ENCODE data around the gene CSF2RB.

Gene CSF2RB

DNA sequence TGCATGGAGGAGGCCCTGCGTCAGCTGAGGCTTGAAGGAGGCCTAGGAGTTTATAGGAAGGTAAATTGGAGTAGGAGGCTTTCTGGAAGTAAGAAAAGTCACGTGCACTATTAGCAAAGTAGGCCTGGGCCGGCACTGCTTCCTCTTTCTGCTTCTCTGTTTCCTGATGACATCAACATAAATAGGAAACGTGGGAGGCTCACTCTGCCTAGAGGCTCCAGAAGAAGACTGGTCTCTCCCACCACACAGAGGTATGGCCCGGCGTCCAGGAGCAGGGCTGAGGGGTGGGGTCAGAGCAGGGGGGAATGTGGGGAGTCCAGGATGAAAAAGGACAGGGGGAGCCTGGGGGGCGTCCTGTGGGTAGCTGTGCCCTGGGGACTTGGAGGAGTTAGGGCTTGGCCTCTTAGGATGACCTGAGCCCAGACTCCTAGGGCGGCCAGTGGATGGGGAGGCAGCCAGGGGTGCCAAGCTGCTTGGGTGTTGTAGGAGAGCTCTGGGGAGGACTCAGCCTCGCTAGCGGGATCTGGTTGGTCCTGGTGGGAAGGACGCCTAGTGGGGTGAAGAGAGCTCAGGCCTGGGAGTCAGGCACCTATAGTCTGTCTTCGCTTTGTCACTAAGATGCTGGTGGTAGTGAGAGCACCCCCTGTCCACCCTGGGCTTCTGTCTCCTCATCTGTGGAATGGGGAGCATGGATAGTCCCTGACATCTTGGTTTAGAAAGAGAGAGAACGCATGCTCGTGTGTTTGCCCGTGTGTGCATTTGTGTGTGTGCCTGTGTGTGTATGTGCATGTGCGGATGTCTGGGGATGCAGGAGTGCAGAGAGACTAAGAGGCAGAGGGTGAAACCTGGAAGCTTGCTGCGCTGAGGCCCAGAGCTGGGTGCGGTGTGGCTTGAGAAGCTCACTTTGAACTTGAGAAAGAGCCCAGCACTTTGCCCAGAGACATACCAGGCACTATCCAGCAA is at the start of gene CSF2RB:
Gene CSF2RB (plus strand): TSS at position 202 of the 963 bp plus-strand sequence. CDS start 8,580 bp downstream, outside the sequence.
- peak; percentile 91 to 96 (median 94) for DNase-seq

DNA sequence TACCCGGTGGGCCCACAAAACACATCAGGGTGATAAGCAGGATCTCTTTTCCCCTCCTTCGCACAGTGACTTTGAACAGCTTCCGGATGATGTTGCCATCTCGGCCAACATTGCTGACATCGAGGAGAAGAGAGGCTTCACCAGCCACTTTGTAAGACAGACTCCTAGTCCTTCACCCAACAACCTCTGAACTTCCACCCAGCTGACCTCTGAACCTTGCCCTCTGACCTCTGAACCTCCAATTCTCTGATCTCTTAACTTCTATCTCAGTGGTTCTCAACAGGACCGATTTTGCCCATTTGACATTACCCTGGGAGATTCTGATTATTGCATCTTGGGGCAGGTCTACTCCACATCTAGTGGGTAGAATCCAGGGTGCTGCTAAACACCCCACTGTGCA is 49.4 kb upstream of the CSF2RB start:
- DNase-seq, result no peak

DNA sequence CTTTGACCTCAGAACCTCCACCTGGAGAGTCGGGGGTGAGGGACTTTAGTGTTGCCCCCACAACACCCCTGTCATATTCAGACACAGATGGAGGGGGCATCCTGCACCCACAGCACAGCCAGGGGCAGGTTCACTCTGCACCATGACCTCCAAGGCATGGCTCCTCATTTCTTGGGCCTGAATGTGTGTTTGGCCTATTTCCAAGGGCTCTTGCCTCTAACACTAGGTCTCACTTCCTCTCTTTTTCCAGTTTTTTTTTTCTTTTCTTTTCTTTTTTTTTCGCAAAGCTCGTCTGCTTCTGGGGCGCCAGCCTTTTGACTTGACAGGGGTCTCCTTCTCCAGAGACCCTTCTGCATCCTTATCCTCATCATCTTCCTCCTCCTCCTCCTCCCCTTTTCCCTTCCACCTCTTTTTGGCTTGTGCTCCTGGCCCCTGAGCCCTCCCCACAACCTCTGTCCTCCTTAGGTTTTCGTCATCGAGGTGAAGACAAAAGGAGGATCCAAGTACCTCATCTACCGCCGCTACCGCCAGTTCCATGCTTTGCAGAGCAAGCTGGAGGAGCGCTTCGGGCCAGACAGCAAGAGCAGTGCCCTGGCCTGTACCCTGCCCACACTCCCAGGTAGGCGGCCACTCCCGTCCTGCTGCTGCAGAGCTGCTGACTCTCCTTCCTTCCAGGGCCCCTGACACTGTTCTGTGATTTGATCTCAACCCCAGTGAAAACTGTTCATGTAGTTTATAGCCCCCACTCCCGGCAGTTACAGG is 48.8 kb upstream of the CSF2RB start:
- DNase-seq, result peak in 2 of 3 donors; percentile 49 to 60

DNA sequence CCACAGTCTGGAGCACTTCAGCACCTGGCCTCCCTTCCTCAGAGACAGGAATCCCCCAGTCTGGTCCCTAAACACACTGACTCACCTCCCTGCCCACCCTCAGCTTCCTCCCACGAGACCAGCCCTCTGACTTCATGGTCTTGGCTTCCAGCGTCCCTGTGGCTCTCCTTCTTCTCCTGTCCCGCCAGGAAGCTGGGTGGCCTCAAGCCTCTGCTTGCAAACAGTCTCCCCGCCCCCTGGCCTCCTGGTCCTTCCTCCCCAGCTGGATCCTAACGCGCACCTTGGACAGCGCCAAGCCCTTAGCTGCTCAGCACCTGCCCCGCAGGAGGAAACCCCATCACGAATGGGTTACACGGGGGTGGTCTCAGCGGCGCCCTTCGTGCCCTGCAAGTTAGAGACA is 48.1 kb upstream of the CSF2RB start:
- peak; percentile 66 to 83 (median 81) for DNase-seq

DNA sequence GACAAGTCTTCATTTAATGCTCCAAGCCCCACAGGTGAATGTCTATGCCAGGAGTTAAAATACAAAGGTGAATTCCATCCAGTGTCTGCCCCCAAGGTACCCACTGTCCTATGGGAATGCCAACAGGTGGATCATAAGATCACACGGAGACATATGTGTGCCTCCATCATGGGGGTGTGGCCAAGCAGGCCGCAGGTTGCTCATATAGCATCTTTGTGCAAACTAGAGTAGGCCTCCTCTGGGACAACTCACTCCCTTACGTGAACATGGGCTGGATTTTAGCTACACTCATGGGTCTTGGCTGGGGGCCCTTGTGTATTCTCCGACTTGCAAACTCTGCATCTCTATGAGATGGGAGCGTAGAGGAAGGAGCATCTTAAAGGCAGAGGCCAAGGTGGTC is 45.7 kb upstream of the CSF2RB start:
- DNase-seq, result no peak

DNA sequence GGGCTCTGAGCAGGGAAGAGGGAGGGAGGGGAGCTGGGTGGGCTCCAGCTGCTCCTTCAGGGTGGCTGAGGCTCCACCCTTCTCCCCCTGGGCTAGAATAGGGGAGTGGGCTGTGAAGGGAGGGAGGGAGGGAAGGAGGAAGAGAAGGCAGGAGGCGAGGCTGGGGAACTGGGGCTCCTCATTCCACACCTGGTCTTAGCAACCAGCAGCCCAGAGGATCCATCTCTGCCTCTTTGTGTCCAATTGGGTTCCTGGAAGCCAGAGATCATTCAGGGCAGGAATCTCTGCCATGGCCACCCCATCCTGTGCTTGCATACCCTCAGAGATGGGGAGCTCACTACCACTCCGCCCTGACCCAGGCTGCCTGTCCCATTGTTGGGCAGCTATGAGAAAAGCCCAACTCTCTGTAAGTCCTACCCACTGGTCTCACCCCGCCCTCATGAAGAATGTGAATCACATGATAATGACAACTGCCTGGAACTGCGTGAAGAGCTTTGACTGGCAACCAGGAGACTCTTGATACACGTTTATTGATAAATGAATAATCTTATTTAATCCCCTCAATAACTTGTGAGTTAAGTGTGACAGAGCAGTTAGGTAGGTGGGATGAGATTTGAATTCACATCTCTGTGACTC is 44.8 kb upstream of the CSF2RB start:
- no peak for DNase-seq

DNA sequence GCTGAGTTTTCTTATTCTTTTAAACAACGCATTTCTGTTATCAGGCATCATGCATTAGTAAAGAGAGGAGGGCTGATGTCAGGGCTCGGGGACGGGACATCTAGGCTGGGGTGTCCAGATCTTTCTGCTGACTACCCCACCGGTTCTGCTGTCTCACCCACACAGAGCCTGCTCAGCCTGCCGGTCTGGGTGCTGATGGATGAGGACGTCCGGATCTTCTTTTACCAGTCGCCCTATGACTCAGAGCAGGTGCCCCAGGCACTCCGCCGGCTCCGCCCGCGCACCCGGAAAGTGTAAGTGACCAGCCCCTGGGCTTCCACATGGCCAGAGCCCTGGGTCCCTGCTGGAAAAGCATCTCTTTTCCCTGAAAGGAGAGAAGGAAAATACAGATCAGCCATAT is 43.2 kb upstream of the CSF2RB start:
- no peak for DNase-seq

DNA sequence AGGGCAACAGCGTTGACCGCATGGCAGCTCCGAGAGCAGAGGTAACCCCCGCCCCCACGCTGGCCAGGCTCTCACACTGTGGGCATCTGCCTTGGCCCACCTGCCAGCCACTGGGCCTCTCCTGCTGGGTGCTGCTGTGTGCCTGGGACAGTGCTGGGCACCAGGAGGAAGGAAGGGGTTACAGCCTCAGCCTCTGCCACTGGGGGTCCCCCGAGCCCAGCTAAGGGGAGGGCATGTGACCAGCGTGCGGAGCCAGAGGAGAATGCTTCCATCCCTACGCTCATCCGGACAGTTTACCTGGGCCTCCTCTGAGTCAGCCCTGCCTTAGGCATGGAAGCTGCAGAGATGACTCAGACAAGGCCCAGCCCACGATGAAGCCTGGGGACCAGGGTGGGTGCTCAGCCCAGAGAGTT is 41.8 kb upstream of the CSF2RB start:
- no peak for DNase-seq

DNA sequence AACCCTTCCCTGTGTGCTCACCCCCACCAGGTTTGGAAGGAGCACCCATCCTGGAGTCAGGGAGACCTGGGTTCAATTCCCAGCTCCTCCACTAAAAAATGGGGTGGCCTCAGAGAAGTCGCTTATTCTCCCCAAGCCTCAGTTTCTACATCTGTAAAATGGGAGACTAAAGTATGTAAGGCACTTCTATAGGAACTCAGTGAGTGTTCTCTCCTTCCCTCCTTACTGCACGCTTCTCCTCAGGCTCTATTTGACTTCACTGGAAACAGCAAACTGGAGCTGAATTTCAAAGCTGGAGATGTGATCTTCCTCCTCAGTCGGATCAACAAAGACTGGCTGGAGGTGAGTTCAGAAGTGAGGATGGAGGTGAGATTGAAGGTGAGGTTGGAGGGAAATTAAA is 41.3 kb upstream of the CSF2RB start:
- DNase-seq, result no peak

DNA sequence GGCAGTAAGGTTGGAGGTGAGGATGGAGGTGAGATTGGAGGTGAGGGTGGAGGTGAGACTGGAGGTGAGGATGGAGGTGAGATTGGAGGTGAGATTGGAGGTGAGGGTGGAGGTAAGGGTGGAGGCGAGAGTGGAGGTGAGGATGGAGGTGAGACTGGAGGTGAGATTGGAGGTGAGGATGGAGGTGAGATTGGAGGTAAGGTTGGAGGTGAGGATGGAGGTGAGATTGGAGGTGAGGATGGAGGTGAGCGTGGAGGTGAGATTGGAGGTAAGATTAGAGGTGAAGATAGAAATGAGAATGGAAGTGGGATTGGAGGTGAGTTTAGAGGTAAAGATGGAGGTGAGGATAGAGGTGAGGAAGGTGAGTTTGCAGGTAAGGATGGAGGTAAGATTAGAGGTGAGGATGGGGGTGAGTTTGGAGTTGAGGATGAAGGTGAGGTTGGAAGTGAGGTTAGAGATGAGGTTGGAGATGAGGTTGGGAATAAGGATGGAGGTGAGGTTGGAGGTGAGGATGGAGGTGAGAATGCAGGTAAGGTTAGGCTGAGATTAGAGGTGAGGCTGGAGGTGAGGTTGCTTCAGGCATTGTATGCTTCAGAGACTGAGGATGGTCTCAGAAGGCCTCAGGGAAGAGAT is 40.4 kb upstream of the CSF2RB start:
- DNase-seq, result no peak

DNA sequence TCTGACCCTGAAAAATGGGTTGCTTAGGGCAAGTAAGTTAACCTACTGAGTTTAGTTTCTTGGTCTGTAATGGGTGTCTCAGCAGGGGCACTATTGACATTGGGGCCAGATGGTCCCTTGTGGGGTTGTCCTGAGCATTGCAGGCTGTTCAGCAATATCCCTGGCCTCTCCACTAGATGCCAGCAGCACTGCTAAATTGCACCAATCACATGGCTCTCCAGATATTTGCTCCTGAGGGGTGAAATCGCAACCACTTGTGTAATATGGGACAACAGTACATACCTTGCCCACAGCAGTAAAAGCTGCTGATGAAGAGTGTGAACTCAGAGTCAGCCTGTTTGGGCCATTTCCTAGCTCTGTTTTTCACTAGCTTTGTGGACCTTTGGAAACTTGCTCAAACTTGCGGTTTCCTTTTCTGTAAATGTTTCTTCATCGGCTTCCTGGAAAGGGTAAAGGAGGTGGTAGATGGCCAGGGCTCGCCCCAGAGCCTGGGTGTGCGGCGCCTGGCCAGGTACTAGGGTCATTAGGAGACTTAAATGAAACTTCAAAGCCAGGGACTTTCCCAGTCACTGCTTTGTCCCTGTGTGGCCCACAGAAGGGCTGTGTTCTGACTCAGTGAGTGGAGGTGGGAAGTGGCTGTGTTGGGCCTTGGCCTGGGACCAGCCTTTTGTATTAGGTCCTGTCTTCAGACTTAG is 39.7 kb upstream of the CSF2RB start:
- DNase-seq, result peak; percentile 74 to 83 (median 82)

DNA sequence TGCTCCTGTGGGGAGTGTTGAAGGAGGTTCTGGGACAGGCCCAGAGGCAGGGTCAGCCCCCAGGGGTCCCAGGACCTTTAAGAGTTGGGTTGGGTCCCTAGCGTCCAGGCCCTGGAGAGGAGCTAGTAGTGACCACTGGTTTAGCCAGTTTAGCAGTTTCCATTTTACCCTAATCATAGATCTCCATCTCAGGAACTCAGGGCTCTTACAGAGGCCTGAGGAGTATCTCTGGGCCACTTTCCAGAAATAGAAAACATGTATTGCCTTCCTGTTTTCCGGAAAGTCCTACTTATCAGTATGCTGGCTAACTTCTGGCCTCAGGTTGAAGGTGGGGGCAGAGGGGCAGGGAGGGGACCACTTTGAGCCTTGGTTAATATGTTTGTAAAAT is 39.1 kb upstream of the CSF2RB start:
- no peak for DNase-seq

DNA sequence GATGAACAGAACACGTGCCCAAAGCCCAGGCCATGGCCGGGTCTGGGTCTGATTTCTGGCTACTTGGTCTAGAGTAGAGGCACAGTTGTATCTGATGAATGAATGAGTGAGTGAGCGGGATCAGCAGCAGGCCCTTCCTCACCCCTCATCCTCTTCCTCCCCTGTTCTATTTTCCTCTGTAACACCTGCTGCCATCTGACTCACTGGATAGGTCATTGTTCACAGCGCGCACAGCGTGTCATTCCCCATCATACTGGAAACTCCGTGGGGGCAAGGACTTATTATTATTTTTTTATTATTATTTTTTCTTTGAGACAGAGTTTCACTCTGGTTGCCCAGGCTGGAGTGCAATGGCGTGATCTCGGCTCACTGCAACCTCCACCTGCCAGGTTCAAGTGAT is 38.7 kb upstream of the CSF2RB start:
- no peak for DNase-seq

DNA sequence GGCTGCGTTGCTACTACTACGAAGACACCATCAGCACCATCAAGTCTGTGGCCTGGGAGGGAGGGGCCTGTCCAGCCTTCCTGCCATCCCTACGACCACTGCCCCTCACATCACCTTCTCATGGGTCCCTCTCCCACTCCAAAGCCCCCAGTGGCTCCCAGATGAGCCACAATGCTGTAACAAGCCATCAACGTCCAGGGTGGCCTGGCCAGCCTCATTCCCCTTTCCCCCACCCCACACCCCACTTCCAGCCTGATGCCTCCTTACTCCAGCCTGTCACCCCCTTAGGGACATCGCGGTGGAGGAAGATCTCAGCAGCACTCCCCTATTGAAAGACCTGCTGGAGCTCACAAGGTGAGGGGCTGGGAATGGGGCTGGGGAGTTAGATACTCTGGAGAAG is 37.7 kb upstream of the CSF2RB start:
- DNase-seq, result no peak

DNA sequence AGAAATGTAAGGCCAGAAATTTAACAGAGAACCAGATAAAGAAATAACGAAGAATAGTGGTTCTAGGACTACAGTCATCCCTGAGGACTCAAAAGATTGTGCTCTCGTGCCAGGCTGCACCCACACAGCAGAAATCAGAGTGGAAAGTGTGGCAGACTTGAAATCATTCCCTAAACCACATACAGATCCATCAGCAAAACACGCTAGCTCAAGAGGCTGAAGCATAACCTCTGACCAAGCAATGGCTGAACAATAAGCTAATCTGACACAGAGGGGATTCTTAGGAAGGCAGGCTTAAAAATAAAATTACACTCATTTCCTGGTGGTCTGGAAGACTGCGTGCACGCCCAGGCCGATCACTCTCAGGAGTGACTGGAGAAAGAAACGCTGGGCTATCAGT is 33.7 kb upstream of the CSF2RB start:
- no peak for DNase-seq

DNA sequence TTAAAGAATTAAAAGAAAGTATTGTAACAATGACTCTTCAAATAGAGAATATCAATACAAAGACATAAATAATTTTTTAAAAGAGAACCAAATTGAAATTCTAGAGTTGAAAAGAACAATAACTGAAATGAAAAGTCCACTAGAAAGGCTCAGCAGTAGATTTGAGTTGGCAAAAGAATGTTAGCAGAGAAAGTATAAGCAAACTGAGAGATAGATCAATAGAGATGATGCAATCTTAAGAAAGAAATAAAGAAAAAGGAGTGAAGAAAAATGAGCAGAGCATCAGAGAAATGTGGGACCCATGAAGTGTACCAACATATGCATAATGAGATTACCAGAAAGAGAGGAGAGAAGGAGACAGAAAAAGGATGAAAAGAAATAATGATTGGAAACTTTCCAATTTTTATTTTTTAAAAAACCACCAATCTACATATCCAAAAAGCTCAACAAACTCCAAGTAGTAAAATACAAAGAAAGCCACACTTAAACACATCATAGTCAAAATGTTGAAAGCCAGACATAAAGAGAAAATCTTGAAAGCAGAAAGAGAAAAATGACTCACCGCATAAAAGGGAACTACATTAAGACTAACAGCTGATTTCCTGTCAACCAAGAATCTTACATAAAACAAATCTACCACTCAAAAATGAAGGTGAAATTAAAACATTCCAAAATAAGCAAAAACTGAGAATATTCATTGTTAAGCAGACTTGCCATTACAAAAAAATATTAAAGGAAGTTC is 31.8 kb upstream of the CSF2RB start:
- DNase-seq, result peak; percentile 51 to 88 (median 80)

DNA sequence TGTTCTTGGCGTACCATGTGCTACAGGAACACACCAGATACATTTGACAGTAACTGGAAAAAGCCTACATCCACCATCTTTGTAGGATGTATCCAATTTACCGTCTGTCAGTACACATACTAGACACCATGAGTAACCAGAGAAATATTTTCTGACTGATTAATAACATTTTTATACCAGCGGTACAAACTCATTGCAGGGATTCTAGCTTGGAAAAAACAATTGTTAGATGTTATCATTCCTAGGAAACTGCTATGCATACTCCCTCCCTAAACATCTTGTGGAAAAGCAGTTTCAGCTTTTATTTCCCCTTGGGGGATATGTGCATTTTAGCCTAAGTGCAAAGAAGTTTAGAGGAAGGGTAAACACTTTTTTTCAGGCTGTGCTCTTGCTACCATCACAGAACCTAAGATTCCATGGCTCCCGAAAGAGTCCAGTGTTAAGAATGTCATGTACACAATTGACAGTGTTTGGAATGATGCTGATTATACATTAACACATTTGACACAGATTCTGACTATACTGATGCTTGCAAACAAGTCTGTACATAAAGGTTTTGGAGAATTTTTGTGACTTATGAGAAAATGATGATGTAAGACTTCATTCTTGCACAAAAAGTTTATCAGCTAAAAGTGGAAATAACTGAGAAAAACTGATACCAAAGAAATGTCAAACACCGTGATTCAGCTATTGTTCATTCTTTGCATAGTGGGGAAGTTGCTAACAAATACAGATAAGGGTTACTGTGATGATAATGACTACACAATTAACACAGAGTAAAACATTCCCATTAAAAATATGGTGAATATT is 28.9 kb upstream of the CSF2RB start:
- DNase-seq, result peak in 2 of 3 donors; percentile 66 to 86

DNA sequence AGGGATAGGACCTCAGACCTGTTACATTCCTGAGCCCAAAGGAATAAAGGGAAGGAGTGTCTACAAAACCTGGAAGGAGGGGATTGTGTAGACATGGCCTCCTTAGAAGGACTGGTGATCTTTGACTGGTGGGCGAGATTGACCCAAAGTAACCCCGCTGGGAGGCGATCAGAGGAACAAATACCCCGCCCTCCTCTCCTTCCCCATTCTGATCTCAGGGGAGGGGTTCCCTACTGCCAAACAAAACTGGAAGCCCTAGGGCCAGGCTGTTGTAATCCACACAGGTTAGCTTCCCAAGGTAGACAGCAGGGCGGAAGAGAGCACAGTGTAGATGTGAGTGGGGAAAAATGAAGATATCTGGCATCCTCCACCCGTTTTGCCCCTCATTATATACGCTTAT is 28.0 kb upstream of the CSF2RB start:
- DNase-seq, result peak; percentile 61 to 74 (median 73)

DNA sequence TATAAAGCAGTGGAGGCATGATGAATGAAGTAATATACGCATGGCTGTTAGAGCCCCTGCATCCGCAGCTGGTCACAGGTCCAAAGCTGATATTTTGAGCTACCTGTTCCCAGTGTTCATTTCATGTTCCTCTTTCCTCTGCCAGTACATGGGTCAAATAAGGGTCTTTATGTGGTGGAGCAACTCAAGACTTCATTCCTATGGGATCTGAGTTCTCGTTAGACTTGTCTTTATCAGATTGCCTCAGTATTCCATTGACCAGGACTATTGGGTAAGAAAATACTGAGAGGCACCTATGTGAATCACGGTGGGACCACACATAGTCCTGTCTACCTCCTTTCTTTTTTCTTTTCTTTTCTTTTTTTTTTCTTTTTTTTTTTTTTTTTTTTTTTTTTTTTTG is 27.4 kb upstream of the CSF2RB start:
- DNase-seq, result no peak

DNA sequence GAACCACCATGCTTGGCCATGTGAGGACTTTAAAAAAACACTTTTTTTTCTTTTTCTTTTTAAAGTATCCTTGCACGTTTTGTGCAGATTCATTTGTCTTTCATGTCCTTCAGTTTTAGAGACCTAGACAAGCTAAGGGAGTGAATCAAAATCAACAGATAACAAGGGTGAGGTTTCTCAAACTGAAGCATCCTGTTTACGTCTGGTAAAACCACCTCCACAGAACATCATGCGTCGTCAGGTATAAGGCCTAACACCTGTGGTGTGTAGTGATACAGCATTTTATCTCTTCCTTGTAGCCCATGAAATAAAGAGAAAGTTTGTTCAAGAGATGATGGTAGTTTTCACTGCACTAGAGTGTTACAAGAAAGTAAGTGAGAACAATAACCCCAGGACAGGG is 26.3 kb upstream of the CSF2RB start:
- DNase-seq, result no peak

DNA sequence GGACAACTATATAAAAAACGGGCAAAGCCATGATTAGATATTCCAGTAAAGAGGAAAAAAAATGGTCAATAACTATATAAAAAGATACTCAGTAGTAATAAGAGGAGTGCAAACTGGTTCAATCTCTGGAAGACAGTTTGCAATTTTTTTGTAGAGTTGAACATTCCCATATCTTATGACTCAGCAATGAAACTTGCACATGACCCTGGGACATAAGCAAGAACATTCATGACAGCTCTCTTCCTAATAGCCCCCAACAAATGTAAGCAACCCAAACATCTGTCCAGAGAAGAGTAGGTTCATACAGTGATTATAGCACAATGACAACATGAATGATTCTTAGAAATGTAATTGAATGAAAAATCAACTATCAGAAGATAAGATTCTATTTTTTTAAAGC is 21.8 kb upstream of the CSF2RB start:
- peak in 1 of 3 donors; percentile 34 for DNase-seq
